ENCODE results near the gene CLIC6. TPM values are rescaled to one million over a fixed set of nuclear protein-coding genes. Genes with fewer than 3 reads are reported as not detected.

Gene CLIC6
- total RNA-seq (2014; rRNA removed; shearing (Covaris generic)) (not detected in 2 replicates), total RNA-seq (2022) (not detected in 2 replicates), Bru-seq, nascent RNA (not detected), BruChase-seq, experiment 1, labeled RNA remaining after a 6-hour chase (not detected), BruChase-seq, experiment 2, labeled RNA remaining after a 2-hour chase (not detected)
- long read RNA-seq = 0 reads

- no TSS peak for BruUV-seq (replicated peaks)
- H3K9me2 ChIP-seq (ENCODE audit: insufficient read depth, low read length) = no peaks in the 10 kb centered on the region
- H3K79me2 ChIP-seq (ENCODE audit: insufficient read depth, low read depth, low read length) = no peaks in the 10 kb centered on the region
- no peaks in the 10 kb centered on the region for H3K4me1 ChIP-seq (ENCODE audit: insufficient read depth, low read length, poor library complexity, severe bottlenecking)
- H3K4me3 ChIP-seq (ENCODE audit: low read depth, low read length, poor library complexity, severe bottlenecking) = no peak within 1 kb of the TSS
- ChIA-PET POLR2A (no interaction called here), CTCF (ENCODE audit: unreplicated experiment) (no interaction called here)
- DNase-seq (ENCODE audit: low spot score) = no peak
- H4K20me1 ChIP-seq (ENCODE audit: insufficient read depth, low read length) = no peaks in the 10 kb centered on the region
- H3K27ac ChIP-seq (ENCODE audit: low read depth, low read length, poor library complexity, severe bottlenecking) = no peak within 1 kb of the TSS
- no peak within 1 kb of the TSS for H2AFZ ChIP-seq (ENCODE audit: low read length)
- intact Hi-C loops (cut with micrococcal nuclease; ENCODE audit: unreplicated experiment) = no loop called here
- no peaks in the 10 kb centered on the region for H3K9me3 ChIP-seq (ENCODE audit: low read length)
- no peak within 1 kb of the TSS for H3K4me2 ChIP-seq (ENCODE audit: low read length)
- no peaks in the 10 kb centered on the region for H3K36me3 ChIP-seq (ENCODE audit: insufficient read depth, low read length)
- TF ChIP-seq EZH2phosphoT487 (IDR thresholded peaks at IDR 0.05; ENCODE audit: borderline replicate concordance, low read depth, low read length) = no peak
- TF ChIP-seq, protein P1, sequence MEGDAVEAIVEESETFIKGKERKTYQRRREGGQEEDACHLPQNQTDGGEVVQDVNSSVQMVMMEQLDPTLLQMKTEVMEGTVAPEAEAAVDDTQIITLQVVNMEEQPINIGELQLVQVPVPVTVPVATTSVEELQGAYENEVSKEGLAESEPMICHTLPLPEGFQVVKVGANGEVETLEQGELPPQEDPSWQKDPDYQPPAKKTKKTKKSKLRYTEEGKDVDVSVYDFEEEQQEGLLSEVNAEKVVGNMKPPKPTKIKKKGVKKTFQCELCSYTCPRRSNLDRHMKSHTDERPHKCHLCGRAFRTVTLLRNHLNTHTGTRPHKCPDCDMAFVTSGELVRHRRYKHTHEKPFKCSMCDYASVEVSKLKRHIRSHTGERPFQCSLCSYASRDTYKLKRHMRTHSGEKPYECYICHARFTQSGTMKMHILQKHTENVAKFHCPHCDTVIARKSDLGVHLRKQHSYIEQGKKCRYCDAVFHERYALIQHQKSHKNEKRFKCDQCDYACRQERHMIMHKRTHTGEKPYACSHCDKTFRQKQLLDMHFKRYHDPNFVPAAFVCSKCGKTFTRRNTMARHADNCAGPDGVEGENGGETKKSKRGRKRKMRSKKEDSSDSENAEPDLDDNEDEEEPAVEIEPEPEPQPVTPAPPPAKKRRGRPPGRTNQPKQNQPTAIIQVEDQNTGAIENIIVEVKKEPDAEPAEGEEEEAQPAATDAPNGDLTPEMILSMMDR (conservative IDR thresholded peaks at IDR 0.05; ENCODE audit: low read length) = no peak
These were observed at the start of gene CLIC6 for GRCh38 chr21:34668803-34669148. Gene CLIC6 (plus strand): TSS chr21:34668994. CDS start chr21:34669389, 395 bp downstream.

DNA sequence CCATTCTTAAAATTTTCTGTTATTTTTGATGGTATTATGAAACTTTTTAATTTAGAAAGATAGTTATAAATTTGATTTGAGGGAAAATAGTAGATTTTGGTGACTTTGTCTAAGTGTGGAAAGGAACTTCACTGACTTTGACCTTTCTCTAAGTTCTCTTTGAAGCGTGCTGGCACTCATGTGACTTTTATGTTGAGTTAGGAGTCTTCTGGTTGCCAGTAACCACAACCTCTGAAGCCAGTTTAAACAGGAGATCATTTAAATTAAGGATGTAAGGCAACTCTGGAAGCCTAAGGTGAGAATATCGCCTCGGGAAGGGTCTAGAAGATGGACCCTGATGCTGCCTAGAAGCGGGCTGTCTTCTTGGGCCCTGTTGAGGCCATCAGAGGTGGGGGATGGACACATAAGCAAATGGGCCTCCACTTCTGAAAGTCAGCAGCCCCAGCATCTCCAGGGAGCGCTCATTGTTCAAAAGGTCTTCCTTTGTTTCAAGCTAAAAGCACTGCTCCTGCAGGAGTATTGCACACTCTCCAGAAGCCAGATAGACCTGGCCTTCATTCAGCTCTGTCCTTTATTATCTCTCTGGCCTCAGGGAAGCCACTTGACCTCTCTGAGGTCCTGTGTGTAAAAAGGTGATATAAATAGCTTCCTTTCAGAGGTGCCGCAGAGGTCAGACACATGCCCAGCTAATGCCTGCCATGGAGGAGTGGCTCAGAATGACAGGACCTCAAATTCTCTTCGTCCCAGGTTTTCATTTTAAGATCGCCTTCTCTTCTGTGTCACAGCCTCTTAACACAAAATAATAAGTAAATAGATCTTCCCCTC is 48.7 kb upstream of the CLIC6 start:
- H3K9me2 ChIP-seq (ENCODE audit: insufficient read depth, low read length) = no peaks in the 10 kb centered on the region
- no peak overlapping the region for H2AFZ ChIP-seq (ENCODE audit: low read length)
- no peaks in the 10 kb centered on the region for H4K20me1 ChIP-seq (ENCODE audit: insufficient read depth, low read length)
- TF ChIP-seq, protein P1 (conservative IDR thresholded peaks at IDR 0.05; ENCODE audit: low read length) = no peak
- no peak for TF ChIP-seq EZH2phosphoT487 (IDR thresholded peaks at IDR 0.05; ENCODE audit: borderline replicate concordance, low read depth, low read length)
- intact Hi-C loops (cut with micrococcal nuclease; ENCODE audit: unreplicated experiment) = no loop called here
- CTCF ChIA-PET (ENCODE audit: unreplicated experiment) = no interaction called here
- H3K4me1 ChIP-seq (ENCODE audit: insufficient read depth, low read length, poor library complexity, severe bottlenecking) = peaks cover 5% of the 10 kb centered on the region
- H3K4me2 ChIP-seq (ENCODE audit: low read length) = no peak overlapping the region
- H3K4me3 ChIP-seq (ENCODE audit: low read depth, low read length, poor library complexity, severe bottlenecking) = no peak overlapping the region
- H3K9me3 ChIP-seq (ENCODE audit: low read length) = no peaks in the 10 kb centered on the region
- no peak overlapping the region for H3K27ac ChIP-seq (ENCODE audit: low read depth, low read length, poor library complexity, severe bottlenecking)
- no peaks in the 10 kb centered on the region for H3K79me2 ChIP-seq (ENCODE audit: insufficient read depth, low read depth, low read length)
- POLR2A ChIA-PET = interaction anchor here (0.6 kb wide), 2 partner anchors 35 to 1477 kb away, joined by 3 to 5 read pairs; no protein-coding TSS in a partner anchor
- H3K36me3 ChIP-seq (ENCODE audit: insufficient read depth, low read length) = no peaks in the 10 kb centered on the region
- no peak for DNase-seq (ENCODE audit: low spot score)
- no TSS peak for BruUV-seq (replicated peaks)

All from OCI-LY7 (cell line).